ENCODE results near the gene ANO1.

The ANO1 gene

GRCh38 chr11:70135625-70136059 lies 57.5 kb downstream of the ANO1 start:
- DNase-seq (ENCODE audit: low read depth, low spot score): no peak

- DNase-seq (ENCODE audit: low read depth, low spot score): no peak
Observed at GRCh38 chr11:70137383-70137782, 59.3 kb downstream of the ANO1 start.

GRCh38 chr11:70138403-70138802 lies 60.3 kb downstream of the ANO1 start:
- no peak for DNase-seq (ENCODE audit: low read depth, low spot score)

- DNase-seq (ENCODE audit: low read depth, low spot score): no peak
Observed at GRCh38 chr11:70139785-70140410, 61.8 kb downstream of the ANO1 start.

GRCh38 chr11:70140711-70141485 lies 62.8 kb downstream of the ANO1 start:
- no peak for DNase-seq (ENCODE audit: low read depth, low spot score)

GRCh38 chr11:70141486-70142220 lies 63.5 kb downstream of the ANO1 start:
- DNase-seq (ENCODE audit: low read depth, low spot score): no peak

- no peak for DNase-seq (ENCODE audit: low read depth, low spot score)
Observed at GRCh38 chr11:70142221-70142875, 64.2 kb downstream of the ANO1 start.

GRCh38 chr11:70144262-70144661 lies 66.1 kb downstream of the ANO1 start:
- no peak for DNase-seq (ENCODE audit: low read depth, low spot score)

- no peak for DNase-seq (ENCODE audit: low read depth, low spot score)
Observed at GRCh38 chr11:70145071-70145470, 67.0 kb downstream of the ANO1 start.

- no peak for DNase-seq (ENCODE audit: low read depth, low spot score)
Observed at GRCh38 chr11:70145841-70146240, 67.7 kb downstream of the ANO1 start.

GRCh38 chr11:70146299-70146698 lies 68.2 kb downstream of the ANO1 start:
- no peak for DNase-seq (ENCODE audit: low read depth, low spot score)

GRCh38 chr11:70146895-70147520 lies 68.9 kb downstream of the ANO1 start:
- DNase-seq (ENCODE audit: low read depth, low spot score): no peak

GRCh38 chr11:70147668-70148067 lies 69.6 kb downstream of the ANO1 start:
- DNase-seq (ENCODE audit: low read depth, low spot score): no peak

GRCh38 chr11:70151671-70152070 lies 73.6 kb downstream of the ANO1 start:
- DNase-seq (ENCODE audit: low read depth, low spot score): no peak

- DNase-seq (ENCODE audit: low read depth, low spot score): no peak
Observed at GRCh38 chr11:70153133-70153727, 75.1 kb downstream of the ANO1 start.

- DNase-seq (ENCODE audit: low read depth, low spot score): no peak
Observed at GRCh38 chr11:70155386-70155785, 77.3 kb downstream of the ANO1 start.

GRCh38 chr11:70156291-70157037 lies 78.3 kb downstream of the ANO1 start:
- no peak for DNase-seq (ENCODE audit: low read depth, low spot score)

- DNase-seq (ENCODE audit: low read depth, low spot score): no peak
Observed at GRCh38 chr11:70158201-70158600, 80.1 kb downstream of the ANO1 start.

- DNase-seq (ENCODE audit: low read depth, low spot score): no peak
Observed at GRCh38 chr11:70158757-70159389, 80.8 kb downstream of the ANO1 start.

Measured in activated naive CD8-positive, alpha-beta T cell treated with anti-CD3 and anti-CD28 coated beads, Interleukin-2, amount 50 U/mL, for 16 hours (primary cell).